ENCODE measurements around the gene ALDH1B1.

- TF ChIP-seq CTCF (IDR thresholded peaks at IDR 0.05) (no peak), POLR2A (IDR thresholded peaks at IDR 0.05) (no peak)
Observed at GRCh38 chr9:38372762-38373619, 19.5 kb upstream of the ALDH1B1 start.
